Transverse colon (tissue), 4 donors: ENCODE data around the gene PDZD2.

Source experiments
- EP300 ChIP-seq: sonication (generic); formaldehyde crosslinking; IDR thresholded peaks from one replicate; pipeline ENCODE4 v1.6.1; 2017; ENCODE audit warnings: antibody characterized with exemption, low read depth
- POLR2A ChIP-seq: fragments of 450-650 bp; IDR thresholded peaks from one replicate; pipeline ENCODE4 v1.6.1; 2016; ENCODE audit warnings: antibody characterized with exemption, mild to moderate bottlenecking, moderate library complexity
- POLR2AphosphoS5 ChIP-seq, 3 donors: sonication (generic); formaldehyde crosslinking; IDR thresholded peaks; one replicate each; pipeline ENCODE4 v1.6.1; 2016; ENCODE audit warnings: antibody characterized with exemption in 3 of 3
- TF ChIP-seq, protein P1 (sequence below), 5 experiments: fragments of 200-600 bp in 3 of 5; fragments of 450-650 bp in 2 of 5; sonication (generic) in 3 of 5; IDR thresholded peaks; 1 replicate in 2 of 5; 2 replicates in 3 of 5; pipeline ENCODE4 v1.5.1; 2016 to 2017; ENCODE audit warnings: antibody characterized with exemption in 5 of 5, inconsistent platforms in 3 of 5, mild to moderate bottlenecking in 2 of 5, moderate library complexity in 1 of 5

GRCh38 chr5:31754358-31754704 lies 115.4 kb downstream of the PDZD2 start:
- TF ChIP-seq EP300 (no peak), POLR2A (no peak), POLR2AphosphoS5 (IDR thresholded peaks at IDR 0.05) (no peak)
- TF ChIP-seq, protein P1, sequence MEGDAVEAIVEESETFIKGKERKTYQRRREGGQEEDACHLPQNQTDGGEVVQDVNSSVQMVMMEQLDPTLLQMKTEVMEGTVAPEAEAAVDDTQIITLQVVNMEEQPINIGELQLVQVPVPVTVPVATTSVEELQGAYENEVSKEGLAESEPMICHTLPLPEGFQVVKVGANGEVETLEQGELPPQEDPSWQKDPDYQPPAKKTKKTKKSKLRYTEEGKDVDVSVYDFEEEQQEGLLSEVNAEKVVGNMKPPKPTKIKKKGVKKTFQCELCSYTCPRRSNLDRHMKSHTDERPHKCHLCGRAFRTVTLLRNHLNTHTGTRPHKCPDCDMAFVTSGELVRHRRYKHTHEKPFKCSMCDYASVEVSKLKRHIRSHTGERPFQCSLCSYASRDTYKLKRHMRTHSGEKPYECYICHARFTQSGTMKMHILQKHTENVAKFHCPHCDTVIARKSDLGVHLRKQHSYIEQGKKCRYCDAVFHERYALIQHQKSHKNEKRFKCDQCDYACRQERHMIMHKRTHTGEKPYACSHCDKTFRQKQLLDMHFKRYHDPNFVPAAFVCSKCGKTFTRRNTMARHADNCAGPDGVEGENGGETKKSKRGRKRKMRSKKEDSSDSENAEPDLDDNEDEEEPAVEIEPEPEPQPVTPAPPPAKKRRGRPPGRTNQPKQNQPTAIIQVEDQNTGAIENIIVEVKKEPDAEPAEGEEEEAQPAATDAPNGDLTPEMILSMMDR (IDR thresholded peaks at IDR 0.05), result no peak
